Amygdala (tissue), 56 donors: ENCODE data around the gene PRXL2C.
A peak's percentile ranks its signal among the peaks of the same experiment; 100 is the strongest.
"Not testable (repeated sequence)": the region's sequence is repeated elsewhere in the genome, so short reads cannot be mapped to it uniquely, and the experiment has no call there.

Source experiments
- DNase-seq, 56 donors: peaks; one replicate each; lab custom pipeline; 2025; lab: John Stamatoyannopoulos, UW

PRXL2C gene

DNA sequence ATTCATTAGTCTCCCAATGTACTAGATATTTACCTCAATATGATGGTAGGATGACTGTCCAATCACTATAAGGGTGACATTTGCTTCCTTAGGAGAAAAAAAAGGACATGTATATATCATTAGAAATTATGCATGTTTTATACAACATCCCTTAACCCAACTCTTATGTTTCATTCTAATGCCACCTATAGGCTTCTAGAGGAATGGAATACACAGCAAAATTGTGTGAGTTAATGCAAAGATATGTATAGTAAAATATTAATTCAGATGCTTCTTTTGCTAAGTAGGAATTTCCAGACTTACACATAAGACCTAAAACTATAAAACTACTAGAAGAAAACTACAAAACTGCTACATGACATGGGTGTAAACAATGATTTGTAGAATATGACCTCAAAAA lies 3.5 kb downstream of the PRXL2C start:
- DNase-seq: no peak

DNA sequence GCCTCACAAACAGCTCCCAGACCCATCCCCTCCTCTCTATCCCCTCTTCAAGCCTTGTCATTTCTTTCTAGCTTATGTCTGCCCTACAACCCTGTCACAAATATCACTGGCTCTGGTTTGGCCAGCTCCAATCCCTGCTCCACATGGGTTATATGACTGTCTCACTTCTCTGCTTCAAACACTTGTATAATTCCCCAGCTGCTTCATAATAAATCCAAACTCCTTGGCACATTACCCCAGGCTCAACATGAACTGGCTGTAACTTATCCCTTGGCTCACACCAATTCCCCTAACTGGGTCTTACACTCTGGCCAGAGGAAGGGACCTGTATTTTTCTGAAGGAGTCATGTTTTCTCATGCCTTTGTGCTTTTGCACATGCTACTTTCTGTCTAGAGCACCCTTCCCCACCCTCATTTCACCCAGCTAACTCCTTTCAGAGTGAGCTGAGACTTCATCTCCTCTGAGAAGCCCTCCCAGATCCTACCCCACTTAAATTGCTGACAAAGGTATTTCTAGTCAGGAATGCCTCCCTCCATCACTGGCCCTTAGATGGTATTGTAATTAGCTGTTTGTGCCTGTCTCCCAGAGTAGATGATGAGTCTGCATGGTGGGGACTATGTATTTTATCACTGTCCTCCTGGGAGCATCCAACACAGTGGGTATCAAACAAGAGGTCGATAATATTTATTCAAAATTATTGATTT lies 5.3 kb downstream of the PRXL2C start:
- no peak for DNase-seq

DNA sequence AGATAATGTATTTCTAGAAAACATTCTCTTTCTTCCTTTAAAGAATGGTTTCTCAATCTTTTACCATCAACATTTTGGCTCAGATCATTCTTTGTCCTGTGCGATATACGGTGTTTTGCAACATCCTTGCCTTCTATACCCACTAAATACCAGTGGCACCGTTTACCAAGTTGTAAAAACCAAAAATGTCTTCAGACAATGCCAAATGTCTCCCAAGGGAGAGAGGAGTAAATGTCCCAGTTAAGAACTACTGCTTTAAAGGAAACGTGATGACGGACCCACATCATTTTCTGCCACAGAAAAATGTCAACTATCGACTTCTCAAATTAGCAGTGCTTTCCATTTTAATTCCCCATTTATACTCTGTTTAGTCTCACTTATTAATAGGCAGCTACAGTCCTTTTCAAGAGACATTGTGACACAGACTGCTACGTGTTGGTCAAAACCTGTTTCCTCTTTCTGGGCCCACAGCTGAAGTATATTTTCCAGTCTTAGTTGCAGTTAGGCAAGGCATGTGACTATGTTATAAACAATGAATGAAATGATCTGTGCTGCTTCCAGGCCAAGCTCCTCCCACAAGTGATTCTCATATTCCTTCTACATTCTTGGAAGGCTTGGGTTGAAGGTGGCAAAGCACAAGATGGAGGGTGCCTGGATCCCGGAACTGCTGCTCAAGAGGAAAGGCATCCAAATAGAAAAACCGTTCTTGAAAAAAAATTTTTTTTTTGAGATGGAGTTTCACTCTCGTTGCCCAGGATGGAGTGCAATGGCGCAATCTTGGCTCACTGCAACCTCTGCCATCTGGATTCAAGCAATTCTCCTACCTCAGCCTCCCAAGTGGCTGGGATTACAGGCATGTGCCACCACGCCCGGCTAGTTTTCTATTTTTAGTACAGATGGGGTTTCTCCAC lies 8.8 kb downstream of the PRXL2C start:
- DNase-seq: no peak

DNA sequence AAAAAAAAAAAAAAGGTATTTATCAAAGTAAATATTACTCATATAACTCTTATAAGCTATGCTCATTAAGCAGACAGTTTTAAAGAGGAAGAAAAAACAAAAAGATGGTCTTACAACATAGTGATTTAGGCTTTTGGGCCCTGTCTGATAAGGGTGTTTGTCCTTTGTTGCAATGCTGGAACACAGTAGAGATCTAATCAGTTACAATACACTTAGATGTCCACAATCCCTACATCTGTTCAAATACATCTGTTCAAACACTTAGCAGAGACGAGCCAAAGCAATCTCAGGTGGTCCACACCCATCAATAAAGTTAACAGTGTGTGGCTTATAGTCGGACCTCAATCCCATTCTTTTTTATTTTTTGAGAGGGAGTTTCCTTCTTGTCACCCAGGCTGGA lies 11.0 kb downstream of the PRXL2C start:
- DNase-seq: no peak

DNA sequence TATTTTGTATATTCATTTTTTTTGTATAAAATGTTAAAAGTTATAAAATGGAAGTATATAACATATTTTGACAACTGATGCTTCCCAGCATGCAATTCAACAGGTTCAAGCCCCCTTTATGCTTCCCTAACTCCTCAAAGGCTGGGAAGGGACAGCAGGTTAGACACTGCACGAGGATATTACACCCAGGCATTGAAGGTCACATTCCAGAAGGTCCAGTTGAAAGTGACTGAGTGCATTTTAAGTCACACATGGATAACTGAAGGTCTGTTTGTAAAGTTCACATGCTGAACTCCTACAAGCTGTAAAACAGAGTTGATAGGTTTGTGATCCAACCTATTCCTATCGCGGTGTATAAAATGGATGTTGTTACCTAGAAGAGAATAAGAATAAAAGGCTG lies 13.6 kb downstream of the PRXL2C start:
- DNase-seq: no peak

DNA sequence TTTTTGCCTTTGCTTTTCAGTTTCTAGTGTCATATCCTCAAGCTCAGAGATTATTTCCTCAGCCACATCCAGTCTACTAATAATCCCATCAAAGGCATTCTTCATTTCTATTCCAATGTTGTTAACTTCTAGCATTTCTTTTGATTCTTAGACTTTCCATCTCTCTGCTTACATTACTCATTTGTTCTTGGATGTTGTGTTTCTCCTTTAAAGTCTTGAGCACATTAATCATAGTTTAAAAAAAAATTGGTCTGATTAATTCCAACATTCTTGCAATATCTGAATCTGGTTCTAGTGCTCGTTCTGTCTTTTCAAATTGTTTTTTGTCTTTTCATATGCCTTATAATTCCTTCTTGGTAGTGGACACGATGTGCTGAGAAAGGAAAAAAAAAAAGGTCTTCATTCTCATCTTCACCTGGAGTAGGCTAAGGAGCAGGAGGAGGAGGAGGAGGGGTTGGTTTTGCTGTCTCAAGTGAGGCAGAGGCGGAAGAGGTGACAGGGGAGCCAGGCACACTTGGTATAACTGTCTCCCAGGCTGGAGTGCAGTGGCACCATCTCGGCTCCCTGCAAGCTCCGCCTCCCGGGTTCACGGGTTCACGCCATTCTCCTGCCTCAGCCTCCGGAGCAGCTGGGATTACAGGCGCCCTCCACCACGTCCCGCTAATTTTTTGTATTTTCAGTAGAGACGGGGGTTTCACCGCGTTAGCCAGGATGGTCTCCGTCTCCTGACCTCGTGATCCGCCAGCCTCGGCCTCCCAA lies 16.3 kb downstream of the PRXL2C start:
- no peak for DNase-seq

DNA sequence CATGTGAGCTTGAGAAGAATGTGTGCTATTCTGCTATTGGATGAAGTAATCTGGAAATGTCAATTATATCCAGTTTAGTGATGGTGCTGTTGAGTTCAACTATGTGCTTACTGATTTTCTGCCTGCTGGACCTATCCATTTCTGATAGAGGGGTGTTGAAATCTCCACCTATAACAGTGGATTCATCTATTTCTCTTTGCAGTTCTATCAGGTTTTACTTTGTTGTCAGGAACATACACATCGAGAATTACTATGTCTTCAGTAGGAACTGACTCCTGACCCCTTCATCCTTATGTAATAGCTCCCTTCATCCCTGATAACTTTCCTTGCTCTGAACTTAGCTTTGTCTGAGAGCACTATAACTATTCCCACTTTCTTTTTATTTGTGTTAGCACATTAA lies 18.7 kb downstream of the PRXL2C start:
- no peak for DNase-seq

DNA sequence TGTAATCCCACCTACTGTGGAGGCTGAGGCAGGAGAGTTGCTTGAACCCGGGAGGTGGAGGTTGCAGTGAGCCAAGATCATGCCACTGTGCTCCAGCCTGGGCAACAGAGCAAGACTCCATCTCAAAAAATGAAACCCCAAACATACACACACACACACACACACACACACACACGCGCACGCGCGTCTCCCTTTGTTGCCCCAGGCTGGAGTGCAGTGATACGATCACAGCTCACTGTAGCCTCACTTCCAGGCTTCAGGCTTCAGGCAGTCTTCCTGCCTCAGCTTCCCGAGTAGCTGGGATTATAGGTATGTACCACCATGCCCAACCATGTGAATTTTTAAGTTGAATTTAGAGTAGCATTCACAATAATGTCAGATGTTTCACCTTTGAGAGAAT lies 21.5 kb downstream of the PRXL2C start:
- not testable (repeated sequence) for DNase-seq

DNA sequence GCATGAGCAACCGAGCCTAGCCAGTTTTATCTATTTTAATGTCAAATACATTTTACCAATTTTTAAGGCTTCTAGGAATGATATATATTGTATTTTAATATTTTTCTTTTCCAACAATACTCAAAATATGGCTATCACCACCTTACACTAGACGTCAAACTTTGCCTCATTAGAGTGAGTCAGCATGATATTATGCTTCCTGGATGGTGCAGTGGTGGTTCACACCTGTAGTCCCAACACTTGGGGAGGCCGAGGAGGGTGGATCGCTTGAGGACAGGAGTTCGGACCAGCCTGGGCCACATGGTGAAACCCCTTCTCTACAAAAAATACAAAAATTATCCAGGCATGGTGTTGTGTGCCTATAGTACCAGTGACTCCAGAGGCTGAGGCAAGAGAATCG lies 28.2 kb downstream of the PRXL2C start:
- no peak for DNase-seq

DNA sequence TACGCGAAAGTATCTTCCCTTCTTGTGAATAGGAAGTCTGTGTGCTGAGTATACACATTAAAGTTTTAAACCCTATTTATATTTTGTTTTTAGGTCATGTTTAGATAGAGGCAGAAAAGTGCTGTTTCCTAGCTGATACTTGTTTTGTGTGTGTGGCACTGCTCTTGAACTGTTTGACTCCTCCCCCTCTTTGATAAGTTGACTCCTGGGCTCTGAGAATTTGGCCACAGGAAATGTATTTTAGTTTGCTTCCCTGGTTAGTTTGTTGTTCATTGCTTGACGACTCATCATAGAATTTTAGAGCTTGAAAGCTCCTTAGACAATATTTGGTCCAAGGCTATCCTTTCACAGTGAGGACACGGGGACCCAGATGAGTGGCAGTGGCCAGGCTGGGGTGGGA lies 33.5 kb downstream of the PRXL2C start:
- no peak for DNase-seq

DNA sequence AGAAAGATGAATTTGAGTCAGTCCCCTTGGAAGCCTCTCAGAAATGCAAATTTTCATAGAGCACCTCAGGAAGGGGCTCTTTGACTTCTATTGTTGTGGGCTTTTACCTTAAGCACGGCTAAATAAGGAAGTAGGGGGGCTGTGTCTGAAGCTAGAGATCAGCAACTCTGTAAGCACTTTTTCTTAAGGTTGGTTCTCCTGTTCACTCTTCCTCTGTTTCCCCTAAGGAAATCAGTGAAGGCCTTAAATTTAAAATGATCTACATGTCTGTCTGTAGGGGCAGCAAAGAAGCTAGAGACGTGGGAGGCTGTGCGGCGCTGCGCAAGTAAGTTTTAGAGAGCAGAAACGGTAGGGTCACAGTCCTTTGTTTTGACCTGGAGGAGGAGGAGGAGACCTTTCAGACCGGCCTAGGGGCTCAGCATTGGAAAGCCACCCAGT lies 34.3 kb downstream of the PRXL2C start:
- no peak for DNase-seq

DNA sequence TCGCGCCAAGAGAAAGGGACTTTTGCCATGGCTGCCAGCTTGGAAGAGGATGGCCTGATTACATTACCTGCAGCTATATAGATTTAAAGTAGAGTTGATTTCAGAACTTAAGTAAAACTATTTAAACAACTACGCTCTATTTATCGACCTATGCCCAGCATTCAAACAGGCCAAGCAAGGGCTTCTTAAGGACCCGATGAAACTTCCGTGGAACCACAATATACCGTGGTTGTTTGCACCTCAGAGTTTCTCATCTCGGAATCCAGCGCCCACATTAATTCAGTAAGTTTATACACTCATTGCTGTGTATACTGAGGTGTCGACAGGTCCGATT lies 35.0 kb downstream of the PRXL2C start:
- DNase-seq: no peak

DNA sequence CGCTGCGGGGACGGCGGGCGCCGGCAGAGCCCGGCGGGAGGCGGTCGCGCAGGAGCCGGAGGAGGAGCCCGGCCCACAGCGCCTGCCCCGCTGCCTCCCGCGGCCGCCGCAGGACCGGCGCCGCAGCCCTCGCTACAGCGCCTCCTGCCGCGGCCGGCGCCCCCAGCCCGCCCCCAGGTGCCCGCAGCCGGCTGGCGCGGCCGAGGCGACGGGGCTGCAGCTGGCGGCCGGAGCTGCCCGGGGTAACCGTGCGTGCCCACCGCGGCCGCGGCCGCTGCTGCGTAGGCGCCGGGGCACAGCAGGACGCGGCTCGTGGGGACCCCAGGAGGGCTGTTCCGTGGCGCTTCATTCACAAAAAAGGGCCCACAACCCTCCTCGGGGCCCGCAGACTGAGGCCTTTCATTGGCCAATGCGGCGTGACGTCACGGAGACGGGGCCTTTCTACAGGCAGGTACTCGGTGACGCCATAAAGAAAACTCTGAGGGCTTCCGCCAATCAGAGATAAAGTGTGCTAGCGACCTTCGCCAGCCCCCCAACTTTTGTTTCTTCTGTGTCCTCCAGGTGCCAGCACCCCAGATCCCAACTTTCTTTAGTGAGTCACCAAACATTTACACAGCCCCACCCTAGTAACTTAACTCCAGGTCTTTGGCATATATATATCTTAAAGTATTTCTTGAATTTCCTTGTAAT lies 35.5 kb downstream of the PRXL2C start, which contains the start of gene CDC14B:
TSS of gene CDC14B (minus strand) at position 353 of the 690 bp plus-strand sequence. CDS start 465 bp downstream, outside the sequence.
- peak in 55 of 56 donors; percentile 34 to 93 (median 76) for DNase-seq

DNA sequence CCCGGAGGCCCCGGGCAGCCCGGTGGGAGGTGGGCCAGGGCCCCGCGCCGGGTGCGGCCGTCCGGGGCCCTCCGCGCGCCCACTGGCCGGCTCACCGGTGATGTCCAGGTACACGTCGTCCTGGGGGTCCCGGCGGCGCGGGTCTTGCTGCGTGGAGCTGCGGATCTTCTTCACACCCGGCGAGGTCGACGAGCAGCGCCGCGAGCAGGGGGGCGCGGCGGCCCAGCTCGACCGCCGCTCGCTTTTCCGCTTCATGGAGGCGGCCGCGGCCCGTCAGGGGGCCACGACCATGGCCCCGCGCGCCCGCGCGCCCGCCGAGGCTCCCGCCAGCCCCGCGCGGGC lies 36.0 kb downstream of the PRXL2C start:
- peak in 9 of 56 donors; percentile 11 to 58 (median 24) for DNase-seq

DNA sequence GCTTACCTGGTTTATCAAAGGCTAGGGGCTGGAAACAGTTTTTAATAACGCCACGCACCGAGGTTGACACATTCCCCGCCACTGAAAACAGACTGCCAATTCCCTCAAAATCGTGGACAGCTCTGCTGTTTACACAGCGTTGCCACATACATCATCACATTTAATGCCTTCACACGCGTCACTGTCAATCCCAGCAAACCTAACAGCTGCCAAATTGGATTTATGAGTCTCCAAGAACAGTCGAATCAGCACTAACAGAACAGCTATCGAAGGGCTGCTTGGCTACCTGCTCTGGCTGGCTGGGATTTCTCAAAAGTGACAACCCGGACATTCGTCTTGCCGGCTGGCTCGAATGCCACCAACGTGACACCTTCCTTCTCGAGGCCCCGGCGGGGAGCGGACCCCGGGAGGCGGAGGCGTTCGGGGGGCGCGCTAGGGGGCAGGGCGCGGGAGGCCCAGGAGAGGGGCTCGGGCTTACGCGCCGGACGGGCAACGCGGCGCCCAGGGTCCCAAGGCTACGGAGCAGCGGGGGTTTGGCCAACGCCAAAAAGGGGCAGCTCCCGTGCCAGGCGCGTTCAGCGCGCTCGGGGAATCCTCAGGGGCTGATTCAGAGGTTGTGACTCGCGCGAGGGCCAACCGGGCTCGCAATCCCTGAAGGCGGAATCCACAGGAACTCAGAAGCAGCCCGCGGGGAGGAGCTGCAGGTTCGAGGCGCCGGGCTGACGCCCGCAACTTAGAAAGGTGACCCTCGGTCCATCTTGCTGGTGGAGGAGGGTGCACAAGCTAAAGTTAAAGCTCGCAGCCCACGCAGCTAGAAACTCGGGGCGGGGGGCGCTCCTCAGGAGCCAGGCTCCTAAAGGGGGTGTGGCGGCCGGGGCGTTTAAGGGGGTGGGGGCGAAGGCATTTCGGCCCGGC lies 36.7 kb downstream of the PRXL2C start:
- peak in 43 of 56 donors; percentile 5 to 75 (median 44) for DNase-seq

DNA sequence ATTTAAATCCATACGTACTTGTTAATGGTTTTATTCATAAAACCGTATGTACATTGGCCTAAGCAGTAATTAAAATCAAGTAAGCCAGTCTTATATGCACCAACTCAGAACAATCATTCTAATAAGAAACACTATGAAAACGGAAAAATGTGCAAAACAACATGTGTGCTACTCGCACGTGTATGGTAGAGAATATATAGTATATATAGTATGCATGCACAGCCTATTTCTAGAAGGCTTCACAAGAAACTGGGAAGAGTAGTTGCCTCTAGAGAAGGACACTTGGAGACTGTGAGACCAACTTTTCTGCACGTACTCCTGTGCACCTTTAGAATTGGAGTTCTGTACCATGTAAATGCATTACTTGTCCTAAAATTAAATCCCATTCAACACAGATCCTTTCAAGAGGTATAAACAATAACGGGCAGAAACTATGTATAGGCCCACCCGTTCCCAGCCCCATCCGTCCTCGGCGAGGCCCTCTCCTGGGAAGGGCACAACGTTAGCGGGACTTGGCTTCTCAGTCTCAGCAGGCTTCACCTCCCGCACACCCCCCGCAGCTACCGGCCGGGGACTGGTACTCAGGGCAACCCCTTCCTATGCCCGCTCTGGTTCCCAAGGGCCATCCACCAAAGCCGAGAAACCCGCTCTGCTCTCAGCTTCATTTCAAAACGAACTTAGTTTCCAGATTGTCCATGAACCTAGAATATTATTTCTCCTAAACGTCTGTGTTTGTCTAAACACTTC lies 37.5 kb downstream of the PRXL2C start:
- peak in 28 of 56 donors; percentile 5 to 71 (median 37) for DNase-seq

DNA sequence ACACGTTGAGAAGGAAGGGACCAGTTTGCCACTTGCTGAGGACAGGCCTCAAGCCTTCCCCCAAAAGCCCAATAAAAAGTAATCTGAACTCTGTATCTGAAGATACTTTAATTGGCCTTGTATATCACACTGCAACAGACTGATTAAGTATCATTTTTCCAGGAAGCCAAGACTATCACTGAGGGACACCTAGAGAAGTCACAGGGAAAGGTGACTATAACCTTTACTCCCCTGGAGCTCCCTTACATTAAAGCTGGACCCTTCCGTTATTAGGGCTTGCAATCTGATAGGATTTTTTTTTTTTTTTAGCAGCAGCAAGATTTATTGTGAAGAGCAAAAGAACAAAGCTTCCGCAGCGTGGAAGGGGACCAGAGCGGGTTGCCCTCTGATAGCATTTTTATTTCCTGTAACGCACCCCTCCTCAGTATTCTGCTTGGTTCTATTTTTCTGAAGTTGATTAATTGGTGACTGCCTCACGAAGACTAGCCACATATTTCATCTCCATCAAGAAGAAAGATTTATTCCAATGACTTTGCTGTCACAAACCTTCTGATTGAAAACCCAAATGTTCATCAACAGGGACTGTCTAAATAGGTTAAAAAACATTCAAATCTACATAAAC lies 38.2 kb downstream of the PRXL2C start:
- DNase-seq: no peak

DNA sequence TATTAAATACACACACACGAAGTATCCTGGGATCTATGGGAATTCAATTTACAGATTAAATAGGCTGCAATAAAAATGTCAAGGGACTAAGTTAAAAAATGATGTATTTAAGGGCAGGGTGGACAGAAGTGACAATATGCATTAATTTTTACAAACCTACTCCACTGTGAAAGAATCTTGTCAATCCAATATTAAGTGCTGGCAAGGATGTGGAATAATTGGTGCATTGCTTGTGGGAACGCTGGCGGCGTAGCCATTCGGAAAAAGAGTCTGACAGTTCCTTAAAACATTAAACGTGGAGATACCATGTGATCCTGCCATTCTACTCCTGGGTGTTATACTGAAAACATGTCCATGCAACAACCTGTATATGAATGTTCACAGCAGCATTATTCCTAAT lies 39.7 kb downstream of the PRXL2C start:
- DNase-seq: no peak
